Measurements from ENCODE around the gene ELMO2.

GRCh38 chr20:46354207-46354555, 52.2 kb downstream of the ELMO2 start:
- no peak for TF ChIP-seq TAF1 (IDR thresholded peaks at IDR 0.05; ENCODE audit: borderline replicate concordance, low read depth, low read length)
- TF ChIP-seq POLR2A (IDR thresholded peaks at IDR 0.05; ENCODE audit: low read depth, low read length) = no peak
- no peak for TF ChIP-seq POLR2AphosphoS5 (IDR thresholded peaks at IDR 0.05; ENCODE audit: low read depth, low read length)
